ENCODE measurements around the gene HMCN2.

Gene HMCN2

DNA sequence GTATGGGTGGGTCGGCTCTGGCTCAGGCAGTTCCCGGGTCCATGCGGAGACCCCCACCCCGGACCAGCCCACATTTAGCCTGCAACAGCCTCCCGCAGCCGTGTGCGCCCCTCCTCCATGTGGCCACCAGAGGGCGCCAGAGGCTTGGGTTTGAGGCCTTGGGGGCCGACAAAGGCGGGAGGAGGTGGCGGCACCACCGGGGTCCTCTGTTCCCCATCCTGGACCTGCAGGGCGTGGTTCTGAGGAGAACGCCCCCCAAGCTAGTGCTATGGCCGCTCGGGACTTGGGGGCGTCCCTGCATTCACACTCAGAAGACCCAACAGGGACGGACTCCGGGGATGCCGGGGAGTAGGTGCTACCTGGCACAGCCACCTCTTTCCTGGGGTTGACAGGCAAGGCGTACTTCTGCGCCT, 195.7 kb downstream of the HMCN2 start:
- TF ChIP-seq CTCF (conservative IDR thresholded peaks at IDR 0.05; ENCODE audit: low read depth, low read length), result peak; percentile 85

DNA sequence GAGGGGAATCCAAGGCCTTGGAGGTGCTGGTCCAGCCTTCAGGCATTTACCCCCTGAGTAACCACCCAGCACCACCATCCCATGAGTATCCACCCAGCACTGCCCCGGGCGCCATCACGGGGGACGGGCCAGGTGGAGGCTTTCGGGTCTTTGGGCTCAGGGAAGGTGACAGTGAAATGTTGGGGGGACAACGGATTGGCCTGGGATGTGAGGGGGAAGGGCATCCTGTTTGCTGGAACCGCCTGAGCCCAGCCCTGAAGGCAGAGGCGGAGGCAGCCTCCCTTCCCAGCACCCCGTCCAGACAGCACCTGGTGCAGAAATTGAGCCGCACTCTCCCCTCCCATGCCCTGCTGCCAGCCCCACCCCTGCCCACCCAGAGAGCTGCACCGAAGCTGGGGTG, 196.2 kb downstream of the HMCN2 start:
- H3K4me3 ChIP-seq (ENCODE audit: low read length), result no peak overlapping the region
- TF ChIP-seq CTCF (conservative IDR thresholded peaks at IDR 0.05; ENCODE audit: low read depth, low read length), result no peak
- no peak for DNase-seq (ENCODE audit: low read depth)

More for the DNA sequence above, 195.7 kb downstream of the HMCN2 start:
- DNase-seq (ENCODE audit: low read depth), result no peak
- no peak overlapping the region for H3K4me3 ChIP-seq (ENCODE audit: low read length)

DNA sequence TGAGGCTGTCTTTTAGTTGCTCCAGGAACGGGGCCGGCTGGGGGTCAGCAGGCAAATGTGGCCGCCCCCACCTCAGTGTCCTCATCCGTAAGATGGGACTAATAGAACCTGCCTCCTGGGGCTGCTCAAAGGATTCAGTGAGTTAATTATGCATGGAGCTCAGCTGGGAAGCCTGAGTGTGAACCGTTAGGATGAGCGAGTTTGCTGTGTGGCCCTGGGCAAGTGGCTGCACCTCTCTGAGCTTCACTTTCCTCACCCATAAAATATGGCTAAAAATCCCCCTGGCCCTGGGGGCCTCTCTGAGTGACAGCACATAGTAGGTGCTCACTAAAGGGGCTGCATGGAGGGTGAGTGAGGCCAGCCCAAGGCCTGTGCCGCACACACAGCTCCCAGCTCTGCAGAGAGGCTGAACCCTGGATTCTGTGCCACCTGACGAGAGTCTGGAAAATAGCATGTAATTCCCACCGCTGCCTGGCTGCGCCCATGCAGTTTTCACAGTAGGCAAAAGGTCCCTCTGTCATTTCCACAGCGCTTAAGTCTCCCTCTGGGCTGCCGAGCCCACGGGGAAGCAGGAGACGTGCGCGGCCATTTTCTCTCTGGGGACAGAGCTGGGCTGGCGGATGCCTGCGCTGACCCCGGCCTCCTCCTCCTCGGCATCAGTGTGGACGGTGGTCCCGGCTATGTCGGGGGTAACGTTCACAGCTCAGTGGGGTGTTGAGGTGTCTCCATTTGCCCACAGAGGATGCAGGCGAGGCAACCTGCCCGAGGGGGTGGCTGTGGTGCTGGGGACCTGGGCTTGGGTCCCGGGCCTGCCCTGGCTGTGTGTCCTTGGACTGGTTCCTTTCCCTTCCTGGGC, 197.4 kb downstream of the HMCN2 start:
- DNase-seq (ENCODE audit: low read depth), result no peak
- no peak overlapping the region for H3K4me3 ChIP-seq (ENCODE audit: low read length)
- no peak for TF ChIP-seq CTCF (conservative IDR thresholded peaks at IDR 0.05; ENCODE audit: low read depth, low read length)

DNA sequence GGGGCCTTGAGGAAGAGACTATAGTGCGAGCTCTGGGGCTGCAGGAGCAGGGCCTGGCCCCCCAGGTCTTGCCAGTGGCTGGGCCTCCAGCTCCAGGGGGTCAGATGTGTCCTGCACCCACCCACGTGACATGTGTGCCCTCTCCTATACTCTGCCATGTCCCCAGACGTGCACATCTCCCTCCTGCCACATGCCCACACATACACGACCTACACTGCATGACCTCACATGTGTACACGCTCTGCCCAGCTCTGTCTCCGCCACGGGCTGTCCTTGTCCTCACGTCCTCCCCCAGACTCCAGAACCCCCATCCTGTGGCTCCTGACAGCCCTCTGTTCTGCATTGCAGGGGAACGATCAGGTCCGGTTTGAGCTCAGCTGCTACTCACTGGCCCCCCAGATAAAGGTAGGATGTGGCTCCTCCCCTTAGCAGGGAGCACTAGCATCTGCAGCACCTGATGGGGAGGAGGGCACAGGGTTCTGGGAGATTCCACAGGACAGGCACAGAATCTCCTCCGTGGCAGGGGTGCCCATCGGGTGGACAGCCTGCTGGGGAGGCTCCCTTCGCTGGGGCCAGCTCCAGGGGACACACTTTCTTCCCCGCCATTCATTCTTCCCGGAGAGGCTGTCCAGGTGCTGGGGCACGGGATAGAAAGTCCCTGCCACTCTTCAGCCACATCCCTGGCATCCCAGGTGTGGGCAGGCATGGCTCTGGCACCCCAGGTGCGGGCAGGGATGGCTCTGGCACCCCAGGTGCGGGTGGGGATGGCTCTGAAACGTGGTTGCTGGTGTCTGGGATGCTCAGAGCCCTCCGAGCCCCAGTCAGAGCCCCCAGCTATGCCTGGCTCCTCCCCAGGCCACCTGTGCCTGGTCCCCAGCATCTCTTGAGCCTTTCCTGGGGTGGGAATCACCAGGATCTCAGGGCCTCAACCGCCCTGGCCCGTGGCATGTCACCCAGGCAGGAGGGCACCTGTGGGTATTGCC, 198.5 kb downstream of the HMCN2 start:
- H3K4me3 ChIP-seq (ENCODE audit: low read length), result no peak overlapping the region
- no peak for TF ChIP-seq CTCF (conservative IDR thresholded peaks at IDR 0.05; ENCODE audit: low read depth, low read length)
- no peak for DNase-seq (ENCODE audit: low read depth)

DNA sequence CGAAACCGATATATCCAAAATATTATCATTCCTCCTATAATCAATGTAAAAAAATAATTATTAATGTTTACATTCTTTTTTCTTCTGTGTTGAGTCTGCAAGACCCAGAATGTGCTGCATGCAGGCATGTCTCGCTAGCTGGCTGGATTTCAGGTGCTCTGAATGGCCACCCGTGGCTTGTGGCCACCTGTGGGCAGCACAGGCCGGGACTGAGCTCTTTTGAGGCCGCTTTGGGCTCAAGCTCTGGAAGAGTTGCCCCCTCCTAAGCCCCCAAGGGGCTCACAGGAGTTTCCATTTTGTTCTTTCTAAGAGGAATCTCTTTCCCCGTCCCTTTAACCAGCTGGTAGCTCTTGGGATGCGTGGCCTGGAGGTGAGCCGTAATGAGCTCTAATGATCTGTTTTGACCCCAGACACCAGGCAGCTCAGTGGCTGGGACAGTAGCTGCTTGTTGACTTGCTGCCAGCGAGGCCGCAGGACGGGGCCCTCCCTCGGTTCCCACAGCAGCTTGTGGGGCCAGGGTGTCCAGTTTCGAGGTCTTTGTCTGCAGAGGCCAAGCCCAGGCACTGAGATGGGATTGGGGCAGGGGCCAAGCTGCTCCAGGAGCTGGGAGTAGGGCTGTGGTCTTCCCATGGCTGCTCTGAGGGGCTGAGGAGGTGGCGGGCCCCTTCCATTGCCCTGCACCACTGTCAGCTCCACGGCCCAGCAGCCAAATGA, 200.0 kb downstream of the HMCN2 start:
- H3K4me3 ChIP-seq (ENCODE audit: low read length), result no peak overlapping the region
- no peak for TF ChIP-seq CTCF (conservative IDR thresholded peaks at IDR 0.05; ENCODE audit: low read depth, low read length)
- DNase-seq (ENCODE audit: low read depth), result no peak

GRCh38 chr9:130466537-130467217, 201.1 kb downstream of the HMCN2 start:
- TF ChIP-seq CTCF (conservative IDR thresholded peaks at IDR 0.05; ENCODE audit: low read depth, low read length), result no peak
- DNase-seq (ENCODE audit: low read depth), result no peak
- H3K4me3 ChIP-seq (ENCODE audit: low read length), result no peak overlapping the region

Measured in retinal pigment epithelial cell (primary cell).